Measurements from ENCODE around the gene RNFT2.
"Not testable (repeated sequence)": the region's sequence is repeated elsewhere in the genome, so short reads cannot be mapped to it uniquely, and the experiment has no call there.

Gene RNFT2

GRCh38 chr12:116806845-116807440 lies 68.8 kb downstream of the RNFT2 start:
- H3K4me3 ChIP-seq (ENCODE audit: low read length), result no peak overlapping the region
- no peak for TF ChIP-seq ZNF274 (IDR thresholded peaks at IDR 0.05; ENCODE audit: low read depth, low read length)

GRCh38 chr12:116807546-116807945 lies 69.4 kb downstream of the RNFT2 start:
- no peak overlapping the region for H3K4me3 ChIP-seq (ENCODE audit: low read length)
- no peak for TF ChIP-seq ZNF274 (IDR thresholded peaks at IDR 0.05; ENCODE audit: low read depth, low read length)

DNA sequence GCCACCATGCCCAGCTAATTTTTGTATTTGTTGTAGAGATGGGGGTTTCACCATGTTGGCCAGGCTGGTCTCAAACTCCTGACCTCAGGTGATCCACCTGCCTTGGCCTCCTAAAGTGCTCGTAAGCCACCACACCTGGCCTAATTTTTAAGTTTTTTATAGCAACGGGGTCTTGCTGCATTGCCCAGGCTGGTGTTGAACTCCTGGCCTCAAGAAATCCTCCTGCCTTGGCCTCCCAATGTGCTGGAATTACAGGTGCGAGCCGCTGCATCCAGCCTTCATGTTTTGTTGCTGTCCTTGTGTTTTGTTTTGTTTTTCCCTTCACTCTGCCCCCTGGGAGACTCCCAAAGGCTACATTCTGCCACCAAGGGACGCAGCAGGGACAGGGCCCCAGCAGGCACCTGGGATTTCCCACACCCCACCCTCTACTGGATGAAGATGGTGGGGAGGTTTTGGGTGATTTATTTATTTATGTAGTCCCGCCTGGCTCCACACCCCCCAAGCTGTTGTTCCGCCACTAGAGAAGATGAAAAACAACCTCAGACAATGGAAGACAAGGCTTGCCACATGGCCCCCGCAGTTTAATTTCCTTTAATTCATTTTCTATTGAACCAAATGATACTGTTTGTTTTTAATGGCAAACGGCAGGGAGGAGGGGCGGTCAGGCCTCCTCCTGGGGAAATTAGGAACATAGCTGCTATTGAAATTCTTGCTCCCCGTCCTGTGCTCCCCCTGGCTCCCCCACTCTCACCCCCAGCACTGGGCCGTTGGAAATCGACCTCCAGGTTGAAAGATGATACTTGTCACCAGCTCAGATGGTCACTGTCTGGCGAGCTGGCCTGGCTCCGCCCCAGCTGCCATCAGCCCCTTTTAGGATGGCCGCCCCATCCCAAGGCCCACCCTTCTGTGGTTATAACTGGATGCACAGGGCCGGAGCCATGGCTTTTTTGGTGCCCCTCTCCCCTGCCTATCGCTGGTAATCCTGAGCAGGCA lies 70.3 kb downstream of the RNFT2 start:
- no peak for TF ChIP-seq ZNF274 (IDR thresholded peaks at IDR 0.05; ENCODE audit: low read depth, low read length)

GRCh38 chr12:116812238-116812637 lies 74.1 kb downstream of the RNFT2 start:
- TF ChIP-seq ZNF274 (IDR thresholded peaks at IDR 0.05; ENCODE audit: low read depth, low read length), result no peak
- H3K4me3 ChIP-seq (ENCODE audit: low read length), result no peak overlapping the region

More for the DNA sequence above, 70.3 kb downstream of the RNFT2 start:
- H3K4me3 ChIP-seq (ENCODE audit: low read length), result no peak overlapping the region

- no peak for TF ChIP-seq ZNF274 (IDR thresholded peaks at IDR 0.05; ENCODE audit: low read depth, low read length)
- H3K4me3 ChIP-seq (ENCODE audit: low read length), result no peak overlapping the region
Measured at GRCh38 chr12:116813271-116814041, 75.3 kb downstream of the RNFT2 start.

DNA sequence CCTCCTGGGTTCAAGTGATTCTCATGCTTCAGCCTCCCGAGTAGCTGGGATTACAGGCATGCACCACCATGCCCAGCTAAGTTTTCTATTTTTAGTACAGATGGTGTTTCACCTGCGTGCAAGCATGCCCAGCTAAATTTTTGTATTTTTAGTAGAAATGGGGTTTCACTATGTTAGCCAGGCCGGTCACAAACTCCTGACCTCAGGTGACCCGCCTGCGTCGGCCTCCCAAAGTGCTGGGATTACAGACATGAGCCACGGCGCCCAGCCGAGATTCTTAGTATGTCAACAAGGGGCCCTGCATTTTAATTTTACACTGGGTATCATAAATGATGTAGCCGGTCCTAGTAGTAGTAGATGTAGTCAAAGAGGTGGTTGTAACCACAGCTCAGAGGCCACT lies 76.7 kb downstream of the RNFT2 start:
- H3K4me3 ChIP-seq (ENCODE audit: low read length), result not testable (repeated sequence)

DNA sequence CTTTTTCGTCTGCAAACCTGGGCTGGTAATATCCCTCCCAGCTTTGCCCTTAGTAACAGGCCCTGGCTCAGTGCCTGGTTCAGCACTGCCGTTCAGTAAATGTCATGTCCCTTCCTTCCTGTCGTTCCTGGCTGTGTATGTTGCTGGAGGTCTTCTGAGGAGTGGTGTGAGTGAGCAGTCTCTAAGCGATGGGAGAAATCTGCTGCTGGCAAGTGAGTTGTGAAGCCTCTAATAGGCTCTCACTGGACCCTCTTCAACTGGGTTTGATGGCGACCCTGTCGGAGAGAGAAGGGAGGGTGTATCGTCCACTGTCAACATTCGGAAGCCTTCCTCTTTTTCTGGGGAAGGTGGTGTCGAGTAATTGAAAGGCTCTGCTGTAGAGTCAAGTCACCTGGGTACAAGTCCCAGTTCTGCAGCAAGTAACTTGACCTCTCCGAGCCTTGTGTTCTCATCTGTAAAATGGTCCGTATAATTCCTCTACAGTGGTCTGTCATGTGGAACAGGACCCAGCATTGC lies 80.3 kb downstream of the RNFT2 start:
- TF ChIP-seq ZNF274 (IDR thresholded peaks at IDR 0.05; ENCODE audit: low read depth, low read length), result no peak
- H3K4me3 ChIP-seq (ENCODE audit: low read length), result peak overlapping the region; percentile 96

- TF ChIP-seq ZNF274 (IDR thresholded peaks at IDR 0.05; ENCODE audit: low read depth, low read length), result no peak
Measured at GRCh38 chr12:116818948-116819832, 81.1 kb downstream of the RNFT2 start.

DNA sequence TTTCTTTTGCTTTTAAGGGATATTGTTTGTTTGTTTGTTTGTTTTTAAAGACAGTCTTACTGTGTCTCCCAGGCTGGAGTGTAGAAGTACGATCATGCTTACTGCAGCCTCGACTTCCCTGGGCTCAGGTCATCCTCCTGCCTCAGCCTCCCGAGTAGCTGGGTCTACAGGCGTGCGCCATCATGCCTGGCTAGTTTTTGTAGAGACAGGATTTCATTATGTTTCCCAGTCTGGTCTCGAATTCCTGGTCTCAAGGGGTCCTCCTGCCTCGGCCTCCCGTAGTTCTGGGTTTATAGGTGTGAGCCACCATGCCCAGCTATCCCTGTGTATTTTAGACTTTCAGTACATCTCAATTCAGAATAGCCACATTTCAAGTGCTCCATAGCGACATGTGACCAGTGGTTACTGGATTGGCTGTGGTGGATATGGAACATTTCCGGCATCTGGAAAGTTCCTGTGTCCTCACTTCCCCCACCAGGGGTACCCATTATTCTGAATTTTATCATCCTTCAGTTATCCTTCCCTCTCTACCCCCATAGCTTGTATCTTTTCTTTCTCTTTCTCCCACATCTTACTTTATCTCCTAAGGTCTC lies 82.0 kb downstream of the RNFT2 start:
- no peak overlapping the region for H3K4me3 ChIP-seq (ENCODE audit: low read length)
- TF ChIP-seq ZNF274 (IDR thresholded peaks at IDR 0.05; ENCODE audit: low read depth, low read length), result no peak

More at GRCh38 chr12:116818948-116819832, 81.1 kb downstream of the RNFT2 start:
- H3K4me3 ChIP-seq (ENCODE audit: low read length), result peak overlapping the region; percentile 96

DNA sequence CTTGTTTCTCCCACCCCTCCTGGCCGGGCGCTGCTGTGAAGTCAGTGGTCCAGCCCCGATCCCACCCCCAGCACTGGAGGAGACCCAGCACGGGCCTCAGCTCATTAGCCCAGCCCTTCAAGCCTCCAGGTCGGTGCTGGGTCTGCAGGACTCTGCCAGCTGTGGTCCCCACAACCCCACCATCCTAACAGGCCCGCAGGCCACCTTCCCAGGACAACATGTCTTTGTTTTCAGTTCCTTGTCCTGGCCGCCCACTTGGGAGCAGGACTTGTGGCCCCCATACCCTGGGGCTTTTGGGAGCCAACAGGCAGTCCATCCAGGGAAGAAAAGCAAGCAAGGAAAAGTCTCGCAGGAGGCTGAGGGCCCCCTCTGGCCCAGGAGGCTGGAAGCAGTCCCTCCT lies 83.2 kb downstream of the RNFT2 start:
- H3K4me3 ChIP-seq (ENCODE audit: low read length), result no peak overlapping the region
- no peak for TF ChIP-seq ZNF274 (IDR thresholded peaks at IDR 0.05; ENCODE audit: low read depth, low read length)

DNA sequence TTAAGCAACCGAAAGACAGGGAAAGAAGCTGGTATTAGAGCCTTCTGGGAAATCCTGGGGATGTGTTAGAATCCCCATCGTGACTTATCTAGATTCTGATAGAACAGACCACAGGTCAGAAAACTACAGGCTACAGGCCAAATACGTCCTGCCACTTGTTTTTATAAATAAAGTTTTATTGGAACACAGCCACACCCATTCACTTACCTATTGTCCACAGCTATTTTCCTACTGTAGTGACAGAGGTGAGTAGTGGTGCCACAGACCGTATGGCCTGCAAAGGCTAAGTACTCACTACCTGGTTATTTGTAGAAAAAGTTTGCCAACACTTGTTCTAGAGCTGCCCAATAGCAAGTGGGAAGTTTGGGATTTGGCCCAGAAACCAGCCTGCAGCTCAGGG lies 89.3 kb downstream of the RNFT2 start:
- no peak for TF ChIP-seq ZNF274 (IDR thresholded peaks at IDR 0.05; ENCODE audit: low read depth, low read length)
- no peak overlapping the region for H3K4me3 ChIP-seq (ENCODE audit: low read length)

- H3K4me3 ChIP-seq (ENCODE audit: low read length), result no peak overlapping the region
- TF ChIP-seq ZNF274 (IDR thresholded peaks at IDR 0.05; ENCODE audit: low read depth, low read length), result no peak
Measured at GRCh38 chr12:116832353-116832752, 94.2 kb downstream of the RNFT2 start.

DNA sequence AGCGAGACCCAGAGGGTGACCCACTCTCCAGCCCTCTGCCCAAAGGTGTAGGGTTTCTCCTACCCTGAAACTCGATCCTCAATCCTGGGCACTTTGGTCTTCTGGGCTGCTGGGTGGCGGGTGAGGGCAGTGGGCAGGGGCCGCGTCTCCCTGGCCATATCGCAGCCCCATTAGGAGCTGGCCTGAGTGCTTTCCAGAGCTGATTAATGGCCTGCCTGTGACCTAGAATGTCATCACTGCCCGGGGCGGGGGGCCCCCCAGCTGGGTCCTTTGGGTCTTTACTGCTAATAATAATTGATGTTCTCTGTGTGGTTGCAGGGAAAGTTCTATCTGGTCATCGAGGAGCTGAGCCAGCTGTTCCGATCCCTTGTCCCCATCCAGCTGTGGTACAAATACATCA lies 95.4 kb downstream of the RNFT2 start:
- H3K4me3 ChIP-seq (ENCODE audit: low read length), result no peak overlapping the region
- TF ChIP-seq ZNF274 (IDR thresholded peaks at IDR 0.05; ENCODE audit: low read depth, low read length), result no peak

Measured in GM08714 (cell line).